ENCODE data around the gene FZD7. TPM values are rescaled to one million over a fixed set of nuclear protein-coding genes. Genes with fewer than 3 reads are reported as not detected.

FZD7 gene
- total RNA-seq, 1 experiment from 2014 or later = 10.8 TPM

GRCh38 chr2:202014318-202014717 is 19.3 kb upstream of the FZD7 start:
- peak; percentile 31 for DNase-seq (ENCODE audit: low spot score)

- DNase-seq (ENCODE audit: low spot score) = peak; percentile 13
Observed at GRCh38 chr2:202014759-202015211, 18.9 kb upstream of the FZD7 start.

- DNase-seq (ENCODE audit: low spot score) = no peak
Observed at GRCh38 chr2:202015471-202015870, 18.2 kb upstream of the FZD7 start.

- DNase-seq (ENCODE audit: low spot score) = no peak
Observed at GRCh38 chr2:202016579-202017227, 17.0 kb upstream of the FZD7 start.

GRCh38 chr2:202017940-202018339 is 15.7 kb upstream of the FZD7 start:
- DNase-seq (ENCODE audit: low spot score) = no peak

- no peak for DNase-seq (ENCODE audit: low spot score)
Observed at GRCh38 chr2:202018950-202019349, 14.7 kb upstream of the FZD7 start.

GRCh38 chr2:202019689-202020450 is 13.8 kb upstream of the FZD7 start:
- no peak for DNase-seq (ENCODE audit: low spot score)

GRCh38 chr2:202022755-202023154 is 10.9 kb upstream of the FZD7 start:
- no peak for DNase-seq (ENCODE audit: low spot score)

- DNase-seq (ENCODE audit: low spot score) = no peak
Observed at GRCh38 chr2:202023198-202023903, 10.3 kb upstream of the FZD7 start.

- no peak for DNase-seq (ENCODE audit: low spot score)
Observed at GRCh38 chr2:202023904-202024266, 9.8 kb upstream of the FZD7 start.

- no peak for DNase-seq (ENCODE audit: low spot score)
Observed at GRCh38 chr2:202024871-202025270, 8.8 kb upstream of the FZD7 start.

- DNase-seq (ENCODE audit: low spot score) = no peak
Observed at GRCh38 chr2:202025816-202026215, 7.8 kb upstream of the FZD7 start.

GRCh38 chr2:202026507-202026906 is 7.1 kb upstream of the FZD7 start:
- DNase-seq (ENCODE audit: low spot score) = no peak

- no peak for DNase-seq (ENCODE audit: low spot score)
Observed at GRCh38 chr2:202030691-202031090, 3.0 kb upstream of the FZD7 start.

GRCh38 chr2:202031246-202031951 is 2.3 kb upstream of the FZD7 start:
- DNase-seq (ENCODE audit: low spot score) = no peak

GRCh38 chr2:202032846-202033316 is 774 bp upstream of the FZD7 start:
- DNase-seq (ENCODE audit: low spot score) = peak; percentile 32

- DNase-seq (ENCODE audit: low spot score) = no peak
Observed at GRCh38 chr2:202034249-202035088, 814 bp downstream of the FZD7 start.

- no peak for DNase-seq (ENCODE audit: low spot score)
Observed at GRCh38 chr2:202035089-202035940, 1.7 kb downstream of the FZD7 start.

- no peak for DNase-seq (ENCODE audit: low spot score)
Observed at GRCh38 chr2:202035941-202036372, 2.3 kb downstream of the FZD7 start.

GRCh38 chr2:202036601-202037037 is 3.0 kb downstream of the FZD7 start:
- no peak for DNase-seq (ENCODE audit: low spot score)
